Keratinocyte (primary cell): ENCODE measurements around the gene ZNF816. TPM values are rescaled to one million over a fixed set of nuclear protein-coding genes. Genes with fewer than 3 reads are reported as not detected.
"Not testable (repeated sequence)": the region's sequence is repeated elsewhere in the genome, so short reads cannot be mapped to it uniquely, and the experiment has no call there.

Experiments
- DNase-seq: peaks from one replicate; pipeline ENCODE4 v3.0.0-alpha.2; 2011; ENCODE audit warnings: low read depth, missing footprints, low spot score
- FAIRE-seq: peaks from 2 replicates; lab custom pipeline; 2011; peaks lifted over from hg19 to GRCh38; lab: Jason Lieb, UNC
- H2AFZ ChIP-seq: 2 replicates; pipeline ENCODE4 v1.6.0; 2012; ENCODE audit warnings: low read length, control low read depth, inconsistent platforms; ENCODE audit not compliant: control insufficient read depth
- H3K27ac ChIP-seq: 2 replicates; pipeline ENCODE4 v1.5.1; 2011; ENCODE audit warnings: low read length; ENCODE audit not compliant: control insufficient read depth, insufficient read depth
- H3K27me3 ChIP-seq: 3 replicates; pipeline ENCODE4 v1.6.0; 2011; ENCODE audit warnings: low read length; ENCODE audit not compliant: control insufficient read depth, insufficient read depth; ENCODE audit errors: extremely low read depth
- H3K36me3 ChIP-seq, 2 experiments: 2 replicates in 1 of 2; 3 replicates in 1 of 2; pipeline ENCODE4 v1.5.1; 2011; ENCODE audit warnings: low read length in 2 of 2, mild to moderate bottlenecking in 1 of 2; ENCODE audit not compliant: control insufficient read depth in 2 of 2, insufficient read depth in 2 of 2; ENCODE audit errors: extremely low read depth in 1 of 2
- H3K4me1 ChIP-seq: 3 replicates; pipeline ENCODE4 v1.5.1; 2011; ENCODE audit warnings: low read length; ENCODE audit not compliant: control insufficient read depth, insufficient read depth; ENCODE audit errors: extremely low read depth
- H3K4me2 ChIP-seq: 3 replicates; pipeline ENCODE4 v1.6.0; 2011; ENCODE audit warnings: low read depth, low read length; ENCODE audit not compliant: control insufficient read depth, insufficient read depth; ENCODE audit errors: extremely low read depth
- H3K4me3 ChIP-seq, 3 experiments: fragments of 200-600 bp in 1 of 3; sonication (generic) in 1 of 3; 2 replicates in 2 of 3; 3 replicates in 1 of 3; pipeline ENCODE4 v1.5.1; 2011 to 2016; ENCODE audit warnings: low read length in 3 of 3, mild to moderate bottlenecking in 3 of 3, control low read depth in 2 of 3, inconsistent platforms in 1 of 3, low read depth in 1 of 3, mixed read lengths in 1 of 3, mixed run types in 1 of 3, moderate library complexity in 1 of 3; ENCODE audit not compliant: control insufficient read depth in 2 of 3, insufficient read depth in 2 of 3; ENCODE audit errors: extremely low read depth in 1 of 3
- H3K79me2 ChIP-seq: 2 replicates; pipeline ENCODE4 v1.6.0; 2012; ENCODE audit warnings: low read length; ENCODE audit not compliant: control insufficient read depth, insufficient read depth
- H3K9ac ChIP-seq: 3 replicates; pipeline ENCODE4 v1.6.0; 2011; ENCODE audit warnings: low read length; ENCODE audit not compliant: control insufficient read depth, insufficient read depth; ENCODE audit errors: extremely low read depth
- H3K9me1 ChIP-seq: 3 replicates; pipeline ENCODE4 v1.6.0; 2011; ENCODE audit warnings: low read length; ENCODE audit not compliant: control insufficient read depth, insufficient read depth; ENCODE audit errors: extremely low read depth
- H3K9me3 ChIP-seq: 2 replicates; pipeline ENCODE4 v1.5.1; 2012; ENCODE audit warnings: low read depth, low read length; ENCODE audit not compliant: control insufficient read depth
- H4K20me1 ChIP-seq: 3 replicates; pipeline ENCODE4 v1.6.0; 2011; ENCODE audit warnings: low read length; ENCODE audit not compliant: control insufficient read depth, insufficient read depth; ENCODE audit errors: extremely low read depth
- EZH2 ChIP-seq: IDR thresholded peaks from one replicate; pipeline ENCODE4 v1.6.1; 2012; ENCODE audit warnings: inconsistent platforms, mild to moderate bottlenecking, low read length, moderate library complexity
- dilution Hi-C: fragments of 300-500 bp; cut with MboI; formaldehyde crosslinking; loops from one replicate; pipeline ENCODE4 v1.7.0; 2020; ENCODE audit warnings: low sequenced_read_pairs; ENCODE audit not compliant: extremely low pct_ligation_motif_present
- polyA plus RNA-seq, 5 experiments: library from polyadenylated mRNA; depleted of rRNA in 3 of 5; stranded (reverse) in 3 of 5; stranded (forward) in 1 of 5; unstranded in 1 of 5; fragments of >200 nt; gene quantifications; 1 replicate in 1 of 5; 2 replicates in 3 of 5; 3 replicates in 1 of 5; pipeline versions ENCODE4 v1.2.1 to v1.2.3, GENCODE V29; 2011 to 2012; ENCODE audit warnings: missing spikeins in 2 of 5, low read depth in 1 of 5, low replicate concordance in 1 of 5
- TF ChIP-seq, protein P1 (sequence below), 3 experiments: IDR thresholded peaks in 1 of 3; conservative IDR thresholded peaks in 1 of 3; optimal IDR thresholded peaks in 1 of 3; 2 replicates in 2 of 3; 3 replicates in 1 of 3; pipeline versions ENCODE3 to v1.5.1; 2011; ENCODE audit warnings: low read length in 3 of 3, mild to moderate bottlenecking in 3 of 3, moderate library complexity in 2 of 3, control low read depth in 1 of 3, inconsistent platforms in 1 of 3; ENCODE audit not compliant: insufficient read depth in 2 of 3; ENCODE audit errors: extremely low read depth in 1 of 3

The ZNF816 gene
- polyA plus RNA-seq, 1 donor (not counting 4 experiments of a cell fraction or from before 2014, with no cell fraction given), result 4.3 TPM

GRCh38 chr19:52945652-52946321, 16.9 kb downstream of the ZNF816 start:
- Histone ChIP-seq H3K9me3 (peaks cover 26% of the 10 kb centered on the region), H2AFZ (no peak overlapping the region), H3K4me2 (no peak overlapping the region), H3K9me1 (no peaks in the 10 kb centered on the region), H3K27me3 (no peaks in the 10 kb centered on the region), H3K4me1 (no peaks in the 10 kb centered on the region), H3K4me3 (no peak overlapping the region), H3K36me3 (peaks cover 0 to 6% of the 10 kb centered on the region in 2 experiments), H3K27ac (no peak overlapping the region), H4K20me1 (no peaks in the 10 kb centered on the region), H3K79me2 (no peaks in the 10 kb centered on the region), H3K9ac (no peak overlapping the region)
- FAIRE-seq (no peak), DNase-seq (no peak)
- TF ChIP-seq, protein P1, sequence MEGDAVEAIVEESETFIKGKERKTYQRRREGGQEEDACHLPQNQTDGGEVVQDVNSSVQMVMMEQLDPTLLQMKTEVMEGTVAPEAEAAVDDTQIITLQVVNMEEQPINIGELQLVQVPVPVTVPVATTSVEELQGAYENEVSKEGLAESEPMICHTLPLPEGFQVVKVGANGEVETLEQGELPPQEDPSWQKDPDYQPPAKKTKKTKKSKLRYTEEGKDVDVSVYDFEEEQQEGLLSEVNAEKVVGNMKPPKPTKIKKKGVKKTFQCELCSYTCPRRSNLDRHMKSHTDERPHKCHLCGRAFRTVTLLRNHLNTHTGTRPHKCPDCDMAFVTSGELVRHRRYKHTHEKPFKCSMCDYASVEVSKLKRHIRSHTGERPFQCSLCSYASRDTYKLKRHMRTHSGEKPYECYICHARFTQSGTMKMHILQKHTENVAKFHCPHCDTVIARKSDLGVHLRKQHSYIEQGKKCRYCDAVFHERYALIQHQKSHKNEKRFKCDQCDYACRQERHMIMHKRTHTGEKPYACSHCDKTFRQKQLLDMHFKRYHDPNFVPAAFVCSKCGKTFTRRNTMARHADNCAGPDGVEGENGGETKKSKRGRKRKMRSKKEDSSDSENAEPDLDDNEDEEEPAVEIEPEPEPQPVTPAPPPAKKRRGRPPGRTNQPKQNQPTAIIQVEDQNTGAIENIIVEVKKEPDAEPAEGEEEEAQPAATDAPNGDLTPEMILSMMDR (optimal IDR thresholded peaks at IDR 0.05 in 1 of 3, IDR thresholded peaks at IDR 0.05 in 1 of 3, conservative IDR thresholded peaks at IDR 0.05 in 1 of 3; ENCODE audit: extremely low read depth in 1 of 3, insufficient read depth in 2 of 3, low read length in 3 of 3), result no peak
- no peak for TF ChIP-seq EZH2
- dilution Hi-C loops, result no loop called here

DNA sequence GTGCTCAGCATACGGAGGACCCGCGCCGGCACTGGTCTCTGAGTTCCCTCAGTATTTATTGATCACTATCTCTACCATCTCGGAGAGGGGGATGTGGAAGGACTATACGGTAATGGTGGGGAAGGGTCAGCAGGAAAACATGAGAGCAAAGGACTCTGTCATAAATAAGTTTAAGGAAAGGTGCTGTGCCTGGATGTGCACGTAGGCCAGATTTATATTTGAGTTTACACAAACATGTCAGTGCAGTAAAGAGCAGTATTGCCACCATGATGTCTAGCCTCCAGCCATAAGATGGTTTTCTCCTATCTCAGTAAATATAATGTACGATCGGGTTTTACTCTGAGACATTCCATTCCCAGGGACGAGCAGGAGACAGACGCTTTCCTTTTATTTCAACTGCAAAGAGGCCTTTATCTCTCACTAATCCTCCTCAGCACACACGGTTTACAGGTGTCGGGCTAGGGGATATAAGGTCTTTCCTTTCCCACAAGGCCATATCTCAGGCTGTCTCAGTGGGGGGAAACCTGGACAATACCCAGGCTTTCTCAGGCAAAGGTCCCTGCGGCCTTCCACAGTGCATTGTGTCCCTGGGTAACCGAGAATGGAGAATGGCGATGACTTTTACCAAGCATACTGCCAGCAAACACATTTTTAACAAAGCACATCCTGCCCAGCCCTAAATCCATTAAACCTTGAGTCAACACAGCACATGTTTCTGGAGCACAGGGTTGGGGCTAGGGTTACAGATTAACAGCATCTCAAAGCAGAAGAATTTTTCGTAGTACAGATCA, 17.8 kb downstream of the ZNF816 start:
- H3K36me3 ChIP-seq, H3K79me2 ChIP-seq, H3K4me1 ChIP-seq, H2AFZ ChIP-seq, H4K20me1 ChIP-seq, H3K27ac ChIP-seq, H3K4me2 ChIP-seq, dilution Hi-C loops, DNase-seq, H3K4me3 ChIP-seq, H3K27me3 ChIP-seq, H3K9me1 ChIP-seq, H3K9ac ChIP-seq, FAIRE-seq: not testable (repeated sequence)
- peaks cover 19% of the 10 kb centered on the region for H3K9me3 ChIP-seq
